ENCODE results near the gene CORO2B.
"Not testable (repeated sequence)": the region's sequence is repeated elsewhere in the genome, so short reads cannot be mapped to it uniquely, and the experiment has no call there.

Gene CORO2B

GRCh38 chr15:68749365-68749764, 170.6 kb downstream of the CORO2B start:
- no peak for DNase-seq

- no peak for DNase-seq
Measured at GRCh38 chr15:68749793-68750192, 171.0 kb downstream of the CORO2B start.

- DNase-seq, result no peak
Measured at GRCh38 chr15:68751622-68752021, 172.8 kb downstream of the CORO2B start.

- no peak for DNase-seq
Measured at GRCh38 chr15:68755731-68756130, 176.9 kb downstream of the CORO2B start.

- not testable (repeated sequence) for DNase-seq
Measured at GRCh38 chr15:68759982-68760579, 181.3 kb downstream of the CORO2B start.

GRCh38 chr15:68763063-68763462, 184.3 kb downstream of the CORO2B start:
- no peak for DNase-seq

- no peak for DNase-seq
Measured at GRCh38 chr15:68764090-68764489, 185.3 kb downstream of the CORO2B start.

- DNase-seq, result no peak
Measured at GRCh38 chr15:68765602-68766368, 187.0 kb downstream of the CORO2B start.

GRCh38 chr15:68767833-68768232, 189.0 kb downstream of the CORO2B start:
- no peak for DNase-seq

GRCh38 chr15:68768321-68768720, 189.5 kb downstream of the CORO2B start:
- no peak for DNase-seq

GRCh38 chr15:68769702-68770101, 190.9 kb downstream of the CORO2B start:
- no peak for DNase-seq

GRCh38 chr15:68770216-68770615, 191.4 kb downstream of the CORO2B start:
- DNase-seq, result no peak

- no peak for DNase-seq
Measured at GRCh38 chr15:68773036-68773435, 194.2 kb downstream of the CORO2B start.

- DNase-seq, result no peak
Measured at GRCh38 chr15:68774120-68774519, 195.3 kb downstream of the CORO2B start.

GRCh38 chr15:68774521-68775235, 195.9 kb downstream of the CORO2B start:
- DNase-seq, result no peak

- no peak for DNase-seq
Measured at GRCh38 chr15:68775236-68775577, 196.4 kb downstream of the CORO2B start.

- no peak for DNase-seq
Measured at GRCh38 chr15:68775671-68776476, 197.1 kb downstream of the CORO2B start.

- DNase-seq, result no peak
Measured at GRCh38 chr15:68776477-68777270, 197.9 kb downstream of the CORO2B start.

Data from activated T-cell treated with anti-CD3 and anti-CD28 coated beads for 4 hours (primary cell).